HL-60 (cell line): ENCODE measurements around the gene GALNT15.

Source experiments
- DNase-seq, 2 experiments: peaks; one replicate each; pipeline ENCODE4 v3.0.0-alpha.2; 2010 to 2020; ENCODE audit warnings: low read depth in 1 of 2, low spot score in 1 of 2
- H3K27ac ChIP-seq: fragments of 250-450 bp; sonication (Bioruptor Pico); replicated peaks from 2 replicates; pipeline ENCODE4 v1.5.1; 2020; ENCODE audit warnings: mild to moderate bottlenecking, moderate library complexity
- H3K27me3 ChIP-seq: fragments of 250-450 bp; sonication (Bioruptor Pico); 2 replicates; pipeline ENCODE4 v1.5.1; 2021; ENCODE audit warnings: mild to moderate bottlenecking, moderate library complexity; ENCODE audit not compliant: insufficient read depth, poor library complexity, severe bottlenecking
- H3K4me3 ChIP-seq: replicated peaks from 2 replicates; pipeline ENCODE4 v1.5.1; 2011; ENCODE audit warnings: mild to moderate bottlenecking, control low read depth, low read length; ENCODE audit not compliant: insufficient read depth
- GABPA ChIP-seq: IDR thresholded peaks from 2 replicates; pipeline ENCODE4 v1.6.1; 2012; ENCODE audit warnings: low read depth
- POLR2AphosphoS5 ChIP-seq: IDR thresholded peaks from 2 replicates; pipeline ENCODE4 v1.6.1; 2012; ENCODE audit warnings: low read depth
- REST ChIP-seq: IDR thresholded peaks from 2 replicates; pipeline ENCODE4 v1.6.1; 2012; ENCODE audit warnings: low read depth; ENCODE audit not compliant: insufficient replicate concordance
- SPI1 ChIP-seq: IDR thresholded peaks from 2 replicates; pipeline ENCODE4 v1.6.1; 2012; ENCODE audit warnings: low read depth, mild to moderate bottlenecking, borderline replicate concordance
- TF ChIP-seq, protein P1 (sequence below): IDR thresholded peaks from one replicate; pipeline ENCODE4 v1.5.1; 2011; ENCODE audit warnings: low read length, control low read depth, inconsistent platforms; ENCODE audit not compliant: insufficient read depth

GALNT15 gene

GRCh38 chr3:16280671-16281070, 106.2 kb downstream of the GALNT15 start:
- H3K27me3 ChIP-seq: no peaks in the 10 kb centered on the region
- no peak for TF ChIP-seq POLR2AphosphoS5
- no peak for TF ChIP-seq GABPA
- TF ChIP-seq SPI1: no peak
- TF ChIP-seq REST: no peak
- TF ChIP-seq, protein P1, sequence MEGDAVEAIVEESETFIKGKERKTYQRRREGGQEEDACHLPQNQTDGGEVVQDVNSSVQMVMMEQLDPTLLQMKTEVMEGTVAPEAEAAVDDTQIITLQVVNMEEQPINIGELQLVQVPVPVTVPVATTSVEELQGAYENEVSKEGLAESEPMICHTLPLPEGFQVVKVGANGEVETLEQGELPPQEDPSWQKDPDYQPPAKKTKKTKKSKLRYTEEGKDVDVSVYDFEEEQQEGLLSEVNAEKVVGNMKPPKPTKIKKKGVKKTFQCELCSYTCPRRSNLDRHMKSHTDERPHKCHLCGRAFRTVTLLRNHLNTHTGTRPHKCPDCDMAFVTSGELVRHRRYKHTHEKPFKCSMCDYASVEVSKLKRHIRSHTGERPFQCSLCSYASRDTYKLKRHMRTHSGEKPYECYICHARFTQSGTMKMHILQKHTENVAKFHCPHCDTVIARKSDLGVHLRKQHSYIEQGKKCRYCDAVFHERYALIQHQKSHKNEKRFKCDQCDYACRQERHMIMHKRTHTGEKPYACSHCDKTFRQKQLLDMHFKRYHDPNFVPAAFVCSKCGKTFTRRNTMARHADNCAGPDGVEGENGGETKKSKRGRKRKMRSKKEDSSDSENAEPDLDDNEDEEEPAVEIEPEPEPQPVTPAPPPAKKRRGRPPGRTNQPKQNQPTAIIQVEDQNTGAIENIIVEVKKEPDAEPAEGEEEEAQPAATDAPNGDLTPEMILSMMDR: no peak
- no peak for DNase-seq
- no peak overlapping the region for H3K4me3 ChIP-seq
- no peak overlapping the region for H3K27ac ChIP-seq
